NCI-H2196 (cell line): ENCODE results near the gene KIAA1755.
"Not testable (repeated sequence)": the region's sequence is repeated elsewhere in the genome, so short reads cannot be mapped to it uniquely, and the experiment has no call there.

ENCODE experiments used
- DNase-seq: peaks from one replicate; lab custom pipeline; 2025; ENCODE audit not compliant: unreplicated experiment; lab: John Stamatoyannopoulos, UW

Gene KIAA1755

DNA sequence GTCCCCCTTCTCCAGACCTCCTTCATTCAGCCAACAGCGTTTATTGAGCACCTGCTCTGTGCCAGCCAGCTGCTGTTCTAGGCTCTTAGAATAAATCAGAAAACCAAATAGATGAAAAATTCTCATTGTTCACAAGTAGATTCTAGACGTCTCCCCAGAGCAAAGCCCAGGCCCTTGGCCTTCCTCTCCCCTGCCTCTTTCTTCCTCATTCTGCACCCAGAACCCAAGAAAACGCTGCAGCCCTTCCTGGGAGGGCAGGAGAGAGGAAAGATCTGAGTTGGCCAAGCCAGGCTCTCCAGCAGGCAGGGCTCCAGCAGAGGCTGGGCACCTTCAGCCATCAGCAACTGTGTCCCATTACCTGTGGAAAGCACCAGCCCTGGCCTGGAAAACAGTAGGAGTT lies 31.4 kb upstream of the KIAA1755 start:
- no peak for DNase-seq

DNA sequence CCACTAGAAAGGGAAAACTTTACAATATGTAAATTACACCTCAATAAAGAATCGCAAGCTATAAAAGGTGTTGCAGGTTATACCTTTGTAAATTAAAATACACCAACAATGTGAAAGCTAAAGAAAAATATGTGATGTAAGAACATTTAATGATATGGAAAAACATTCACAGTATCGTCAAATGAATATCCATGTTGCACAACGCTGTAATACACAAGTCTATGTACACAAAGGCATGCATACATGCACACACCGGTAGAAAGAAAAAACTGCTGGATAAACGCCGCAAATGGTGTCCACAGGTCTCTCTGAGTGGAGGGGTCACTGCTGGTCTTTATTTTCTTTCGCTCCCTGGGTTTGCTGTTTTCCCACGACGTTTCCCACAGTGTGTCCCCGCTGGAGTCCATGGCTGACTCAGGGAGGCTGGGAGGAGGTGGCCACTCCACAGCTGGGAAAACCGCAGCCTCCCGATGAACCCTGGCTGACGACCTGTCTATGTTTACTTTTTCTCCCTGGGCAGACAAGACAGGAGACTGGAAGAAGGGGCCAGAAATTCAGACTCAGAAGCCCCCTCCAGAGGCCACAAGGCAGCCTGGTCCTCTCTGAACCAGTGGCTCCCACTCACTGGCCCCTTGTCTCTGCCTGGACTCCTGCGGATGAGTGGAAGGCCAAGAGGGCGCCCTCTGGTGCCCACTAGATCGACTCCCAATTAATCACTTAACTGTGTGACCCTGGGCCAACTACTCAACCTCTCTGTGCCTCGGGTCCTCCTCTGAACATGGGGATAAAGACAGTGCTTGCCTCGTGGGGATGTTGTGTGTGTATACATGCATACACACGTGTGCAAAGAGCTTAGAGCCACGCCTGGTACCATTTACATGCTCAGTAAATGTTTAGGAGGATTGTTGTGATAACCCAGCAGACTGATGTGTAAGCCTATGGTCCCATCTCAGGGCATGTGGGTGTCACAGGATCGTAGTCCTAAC lies 30.6 kb upstream of the KIAA1755 start:
- DNase-seq = no peak

GRCh38 chr20:38286586-38287531 lies 26.3 kb upstream of the KIAA1755 start:
- DNase-seq = no peak

DNA sequence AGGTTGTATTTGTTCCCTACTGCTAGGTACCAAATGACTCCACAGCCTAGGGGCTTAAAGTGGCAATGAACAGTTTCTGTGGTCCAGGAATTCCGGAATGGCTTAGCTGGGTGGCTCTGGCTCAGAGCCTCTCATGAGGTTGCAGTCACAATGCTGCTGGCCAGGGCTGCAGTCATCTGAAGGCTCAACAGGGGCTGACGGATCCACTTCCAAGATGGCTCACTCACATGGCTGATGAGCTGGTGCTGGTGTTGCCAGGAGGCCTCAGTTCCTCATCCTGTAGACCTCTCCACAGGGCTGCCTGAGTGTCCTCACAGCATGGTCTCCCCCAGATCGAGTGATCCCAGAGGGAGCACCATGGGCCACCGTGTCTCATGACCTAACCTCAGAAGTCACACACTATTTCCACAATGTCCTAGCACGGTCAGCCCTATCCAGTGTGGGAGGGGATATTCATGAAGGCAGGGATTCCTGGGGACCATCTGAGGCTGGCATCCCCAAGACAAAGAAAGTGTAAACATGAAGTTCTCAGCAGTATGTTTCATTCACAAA lies 24.4 kb upstream of the KIAA1755 start:
- DNase-seq = no peak

- not testable (repeated sequence) for DNase-seq
These were observed 23.6 kb upstream of the KIAA1755 start for GRCh38 chr20:38284066-38284650.

DNA sequence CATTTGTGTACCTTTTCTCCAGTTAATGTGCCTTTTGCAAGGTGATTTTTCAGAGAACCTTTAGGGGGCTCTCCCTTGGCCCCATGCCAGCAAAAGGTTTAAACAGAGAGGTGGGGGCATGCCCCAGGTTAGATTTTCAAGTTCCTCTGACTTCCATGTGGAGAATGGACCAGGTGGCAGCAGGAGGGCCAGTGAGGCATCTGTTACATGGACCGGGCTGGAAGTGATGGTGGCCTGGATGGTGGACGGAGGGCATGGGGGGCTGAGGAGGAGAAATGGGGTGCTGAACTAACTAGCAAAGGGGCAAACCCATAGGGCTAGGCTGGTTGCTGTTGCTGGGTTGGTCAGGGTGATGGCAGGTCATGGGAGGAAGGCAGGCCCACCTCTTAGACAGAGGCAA lies 22.7 kb upstream of the KIAA1755 start:
- DNase-seq = no peak

GRCh38 chr20:38281176-38281915 lies 20.8 kb upstream of the KIAA1755 start:
- not testable (repeated sequence) for DNase-seq

DNA sequence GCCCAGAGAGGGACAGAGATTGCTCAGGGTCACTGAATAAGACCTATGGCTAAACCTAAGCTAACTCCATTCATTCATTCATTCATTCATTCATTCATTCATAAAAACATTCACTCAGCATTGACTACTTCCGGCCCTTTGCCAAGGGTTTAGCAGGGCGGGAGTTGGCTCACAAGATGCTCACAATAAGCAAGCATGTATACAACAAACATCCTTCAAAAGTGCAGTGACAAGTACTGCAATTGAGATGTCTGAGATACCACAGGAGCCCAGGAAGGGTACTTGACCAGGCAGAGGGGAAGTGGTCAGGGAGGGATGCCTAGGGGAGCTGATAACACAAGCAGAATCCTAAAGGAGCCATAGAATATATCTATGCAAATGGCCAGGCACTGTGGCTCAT lies 18.2 kb upstream of the KIAA1755 start:
- DNase-seq = no peak

DNA sequence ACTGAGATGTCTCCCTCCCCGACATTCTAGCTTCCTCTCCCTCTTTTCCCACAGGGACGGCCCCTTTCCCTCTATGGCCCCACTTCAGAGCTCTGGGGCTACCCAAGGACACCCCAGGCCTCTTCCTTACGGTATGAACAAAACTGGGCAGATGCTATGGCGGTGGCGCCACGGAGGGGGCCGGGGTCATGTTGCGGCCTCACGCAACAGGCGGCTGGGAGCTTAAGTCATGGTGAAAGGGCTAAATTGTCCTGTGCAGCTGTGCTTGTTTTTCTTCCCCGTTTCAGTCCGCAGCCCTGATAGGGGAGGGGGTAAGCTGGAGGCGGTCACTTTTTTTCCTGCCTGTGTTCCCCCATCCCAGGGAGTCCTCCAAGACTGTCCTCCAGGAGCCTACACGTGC lies 17.6 kb upstream of the KIAA1755 start:
- no peak for DNase-seq

GRCh38 chr20:38277691-38278090 lies 17.2 kb upstream of the KIAA1755 start:
- no peak for DNase-seq

GRCh38 chr20:38277285-38277684 lies 16.8 kb upstream of the KIAA1755 start:
- no peak for DNase-seq

- no peak for DNase-seq
These were observed 15.4 kb upstream of the KIAA1755 start for GRCh38 chr20:38275815-38276550.

DNA sequence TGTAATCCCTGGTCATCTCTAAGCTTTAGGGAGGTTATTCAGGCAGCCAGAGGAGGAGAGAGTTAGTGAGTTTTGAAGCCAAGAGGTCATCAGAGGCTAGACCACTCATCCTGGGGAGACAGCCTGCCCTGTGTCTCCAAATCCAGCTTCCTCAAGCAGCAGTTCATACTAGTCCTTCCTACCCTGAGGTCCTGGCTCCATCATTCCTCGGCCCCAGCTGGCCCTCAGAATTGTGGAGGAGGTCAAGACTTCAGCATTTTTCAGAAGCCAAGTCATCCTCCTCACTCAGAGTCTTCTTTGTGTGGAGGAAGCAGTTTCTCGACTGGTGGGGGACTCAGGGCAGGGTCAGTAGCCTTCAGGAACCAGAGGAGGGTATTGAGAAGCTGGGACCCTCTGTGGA lies 12.4 kb upstream of the KIAA1755 start:
- DNase-seq = no peak

GRCh38 chr20:38272398-38272797 lies 11.9 kb upstream of the KIAA1755 start:
- DNase-seq = no peak

DNA sequence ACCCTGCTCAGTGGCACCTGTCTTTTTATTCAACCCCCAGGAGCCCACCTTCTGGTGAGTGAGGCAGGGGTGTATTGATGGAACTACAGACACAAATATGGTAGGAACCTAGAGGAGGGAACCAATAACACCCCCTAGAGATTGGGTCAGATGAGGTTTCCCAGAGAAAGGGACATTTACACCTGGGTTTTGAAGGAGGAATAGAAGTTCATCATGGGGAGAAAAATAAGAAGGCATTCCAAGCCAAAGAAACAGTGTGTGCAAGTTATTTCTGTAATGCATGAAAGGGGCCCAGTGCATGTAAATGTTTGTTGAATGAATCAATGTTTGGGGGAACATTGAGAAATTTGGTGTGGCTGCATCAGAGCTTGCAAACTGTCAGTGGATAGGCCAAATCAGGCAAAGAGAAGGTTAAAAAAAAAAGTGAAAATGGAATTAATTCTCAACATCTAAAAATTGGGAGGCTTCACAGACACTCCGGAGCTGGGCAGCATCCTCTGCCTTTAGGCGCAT lies 11.1 kb upstream of the KIAA1755 start:
- no peak for DNase-seq

- peak; percentile 4 for DNase-seq
These were observed 10.5 kb upstream of the KIAA1755 start for GRCh38 chr20:38270869-38271605.

- DNase-seq = no peak
These were observed 9.2 kb upstream of the KIAA1755 start for GRCh38 chr20:38269715-38270114.

DNA sequence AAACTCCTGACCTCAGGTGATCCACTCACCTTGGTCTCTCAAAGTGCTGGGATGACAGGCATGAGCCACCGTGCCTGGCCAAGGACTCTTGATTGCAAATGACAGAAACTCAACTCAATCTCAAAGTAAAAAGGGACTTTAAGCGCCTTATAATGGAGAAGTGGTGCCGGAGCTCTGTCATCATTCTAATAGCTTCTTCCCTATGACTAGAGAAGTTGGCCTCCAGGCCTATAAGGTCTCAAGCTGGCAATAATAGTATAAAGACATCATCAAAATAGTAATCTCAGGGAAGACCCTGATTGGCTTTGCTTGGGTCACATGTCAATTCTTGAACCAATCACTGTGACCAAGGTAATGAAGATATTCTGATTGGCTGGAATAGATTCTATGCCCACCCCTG lies 8.5 kb upstream of the KIAA1755 start:
- no peak for DNase-seq
